Mesendoderm (in vitro differentiated cells): ENCODE data around the gene CRNKL1.

Experiments
- DNase-seq: peaks from one replicate; pipeline ENCODE4 v3.0.0; 2013
- H2AK5ac ChIP-seq: 2 replicates; pipeline ENCODE4 v1.6.1; 2013; ENCODE audit warnings: low read length, inconsistent platforms
- H2BK120ac ChIP-seq: 2 replicates; pipeline ENCODE4 v1.6.1; 2013; ENCODE audit warnings: low read depth, mild to moderate bottlenecking, low read length, moderate library complexity, mixed read lengths
- H2BK15ac ChIP-seq: replicated peaks from 2 replicates; pipeline ENCODE4 v1.6.1; 2013; ENCODE audit warnings: low read depth, mild to moderate bottlenecking, moderate library complexity
- H2BK5ac ChIP-seq: 2 replicates; pipeline ENCODE4 v1.6.1; 2013; ENCODE audit warnings: low read length, inconsistent platforms
- H3K18ac ChIP-seq: 2 replicates; pipeline ENCODE4 v1.6.1; 2013; ENCODE audit warnings: mild to moderate bottlenecking, low read length, mixed read lengths
- H3K23ac ChIP-seq: one replicate; pipeline ENCODE4 v1.6.1; 2013; ENCODE audit warnings: low read length
- H3K27ac ChIP-seq: 2 replicates; pipeline ENCODE4 v1.5.1; 2013; ENCODE audit warnings: low read depth, mild to moderate bottlenecking, inconsistent platforms, low read length, moderate library complexity
- H3K27me3 ChIP-seq: 2 replicates; pipeline ENCODE4 v1.6.1; 2013; ENCODE audit warnings: low read length, control low read depth, mild to moderate bottlenecking, inconsistent platforms; ENCODE audit not compliant: insufficient read depth, poor library complexity
- H3K36me3 ChIP-seq: 2 replicates; pipeline ENCODE4 v1.6.1; 2013; ENCODE audit warnings: low read length, inconsistent platforms; ENCODE audit not compliant: control insufficient read depth, insufficient read depth
- H3K4ac ChIP-seq: one replicate; pipeline ENCODE4 v1.6.1; 2013; ENCODE audit warnings: low read depth, mild to moderate bottlenecking, low read length, moderate library complexity
- H3K4me1 ChIP-seq: 2 replicates; pipeline ENCODE4 v1.6.1; 2013; ENCODE audit warnings: low read depth, low read length, inconsistent platforms; ENCODE audit not compliant: control insufficient read depth
- H3K4me2 ChIP-seq: 2 replicates; pipeline ENCODE4 v1.6.1; 2013; ENCODE audit warnings: low read length
- H3K4me3 ChIP-seq: 2 replicates; pipeline ENCODE4 v1.5.1; 2013; ENCODE audit warnings: mild to moderate bottlenecking, low read length
- H3K56ac ChIP-seq: one replicate; pipeline ENCODE4 v1.6.1; 2013; ENCODE audit warnings: low read length
- H3K79me1 ChIP-seq: 2 replicates; pipeline ENCODE4 v1.6.1; 2013; ENCODE audit warnings: low read length, inconsistent platforms
- H3K79me2 ChIP-seq: 2 replicates; pipeline ENCODE4 v1.6.1; 2013; ENCODE audit warnings: mild to moderate bottlenecking, low read length; ENCODE audit not compliant: control insufficient read depth, insufficient read depth
- H3K9ac ChIP-seq: 2 replicates; pipeline ENCODE4 v1.6.1; 2013; ENCODE audit warnings: low read length, inconsistent platforms
- H4K5ac ChIP-seq: one replicate; pipeline ENCODE4 v1.6.1; 2013; ENCODE audit warnings: low read length
- H4K8ac ChIP-seq: one replicate; pipeline ENCODE4 v1.6.1; 2013; ENCODE audit warnings: low read depth, mild to moderate bottlenecking, control low read depth, low read length, moderate library complexity
- WGBS: extraction: QIAGEN DNeasy Blood & Tissue Kit; methylation state at CpG from one replicate; pipeline ENCODE4 v1.1.7; 2013; ENCODE audit warnings: low lambda C conversion rate, missing lambda C conversion rate; ENCODE audit not compliant: insufficient coverage; ENCODE audit errors: extremely low coverage; 5-methylcytosine and 5-hydroxymethylcytosine counted together

Gene CRNKL1

DNA sequence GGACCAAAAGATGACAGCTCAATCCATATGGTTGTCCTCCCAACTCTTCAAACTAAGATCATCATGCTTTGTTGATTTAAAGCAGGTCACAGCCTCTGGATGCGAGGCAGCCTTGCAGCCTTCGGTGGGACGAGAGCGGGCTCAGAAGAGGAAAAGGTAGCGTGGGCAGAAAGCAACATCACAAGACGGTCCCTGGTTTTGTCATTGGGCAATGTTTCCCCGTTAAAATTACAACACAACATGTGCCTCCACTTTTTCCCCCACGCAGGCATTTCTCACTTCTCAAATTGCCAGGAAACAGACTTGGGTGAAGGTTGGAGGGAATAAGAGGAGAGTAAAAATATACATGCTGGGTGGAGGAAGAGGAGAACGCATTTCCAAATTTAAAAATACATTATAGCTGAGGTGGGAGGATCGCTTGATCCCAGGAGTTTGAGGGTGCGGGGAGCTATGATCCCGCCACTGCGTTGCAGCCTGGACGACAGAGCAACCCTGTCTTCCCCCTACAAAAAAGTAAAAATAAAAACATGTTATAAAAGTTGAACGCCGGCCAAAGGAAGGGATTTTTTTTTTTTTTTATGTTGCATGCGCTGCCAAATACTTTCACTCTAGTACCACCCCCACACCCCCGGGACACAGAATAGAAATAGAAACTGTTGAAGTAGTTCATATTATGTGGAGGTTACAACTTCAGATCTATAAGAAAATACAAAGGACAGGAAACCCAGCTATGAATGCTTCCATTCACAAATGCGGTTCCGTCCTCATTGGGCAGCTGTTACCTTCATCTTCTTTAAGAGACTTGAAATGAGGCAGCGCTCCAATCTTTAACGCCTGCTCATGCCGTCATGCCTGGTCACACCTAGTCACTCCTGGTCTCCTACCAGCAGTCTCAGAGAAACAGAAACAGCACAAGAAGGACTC, 49.0 kb downstream of the CRNKL1 start:
- H3K56ac ChIP-seq = no peak overlapping the region
- H3K4me2 ChIP-seq = no peak overlapping the region
- H3K4ac ChIP-seq = no peak overlapping the region
- H4K8ac ChIP-seq = no peak overlapping the region
- H2AK5ac ChIP-seq = no peak overlapping the region
- no peak overlapping the region for H4K5ac ChIP-seq
- H3K4me1 ChIP-seq = no peaks in the 10 kb centered on the region
- no peak overlapping the region for H3K4me3 ChIP-seq
- no peaks in the 10 kb centered on the region for H3K27me3 ChIP-seq
- WGBS = no CpG with 5 or more reads among the region's 23 CpGs
- no peaks in the 10 kb centered on the region for H3K79me1 ChIP-seq
- H2BK120ac ChIP-seq = no peak overlapping the region
- no peak overlapping the region for H3K9ac ChIP-seq
- no peaks in the 10 kb centered on the region for H3K79me2 ChIP-seq
- no peak for DNase-seq
- no peak overlapping the region for H3K18ac ChIP-seq
- no peak overlapping the region for H2BK5ac ChIP-seq
- H3K36me3 ChIP-seq = no peaks in the 10 kb centered on the region
- H3K23ac ChIP-seq = no peak overlapping the region
- H2BK15ac ChIP-seq = no peak overlapping the region
- H3K27ac ChIP-seq = no peak overlapping the region

DNA sequence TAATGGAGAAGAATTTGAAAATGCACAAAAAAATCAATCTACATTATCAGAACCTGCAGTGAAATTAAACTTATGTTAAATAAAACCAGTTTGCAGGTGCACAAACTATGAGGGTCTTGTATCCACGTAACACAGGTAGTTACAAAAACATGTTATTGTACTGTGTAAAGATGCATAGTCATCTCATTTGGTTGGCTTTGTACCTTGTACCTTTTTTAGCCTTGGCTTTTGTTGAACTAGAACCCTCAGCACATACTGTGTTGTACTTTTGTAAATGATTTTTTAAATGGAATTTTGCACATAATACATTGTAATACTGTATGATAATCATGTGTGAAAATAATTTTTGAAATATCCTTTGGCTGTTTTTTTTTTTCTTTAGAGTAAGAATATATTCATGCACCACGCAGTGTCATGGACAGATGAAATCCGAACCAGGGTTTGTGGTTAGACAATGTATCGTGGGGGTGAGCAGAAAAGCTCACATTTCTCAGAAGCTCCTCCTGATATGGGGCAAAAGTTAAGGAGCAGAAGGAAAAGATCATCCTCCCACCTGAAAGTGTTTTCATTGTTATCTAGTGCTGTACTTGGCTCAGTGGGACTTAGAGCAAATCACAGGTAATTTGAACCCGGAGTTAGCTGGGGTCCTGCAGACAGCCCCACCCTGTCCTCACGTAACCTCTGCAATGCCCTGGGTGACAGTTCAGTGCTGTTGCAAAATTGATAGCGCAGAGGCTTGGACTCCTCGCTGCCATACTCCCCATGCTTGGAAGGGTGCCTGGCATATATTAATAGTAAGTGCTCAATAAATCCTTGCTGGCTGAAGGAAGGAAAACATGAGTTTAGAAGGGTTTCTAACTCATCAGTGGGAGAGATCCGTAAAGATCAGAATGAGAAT, 49.9 kb downstream of the CRNKL1 start:
- Histone ChIP-seq H4K8ac (no peak overlapping the region), H3K18ac (no peak overlapping the region), H3K79me1 (no peaks in the 10 kb centered on the region), H3K27ac (no peak overlapping the region), H3K4me1 (no peaks in the 10 kb centered on the region), H3K56ac (no peak overlapping the region), H3K79me2 (no peaks in the 10 kb centered on the region), H3K4me2 (no peak overlapping the region), H3K4me3 (no peak overlapping the region), H3K27me3 (no peaks in the 10 kb centered on the region), H2BK15ac (no peak overlapping the region), H3K36me3 (no peaks in the 10 kb centered on the region), H3K4ac (no peak overlapping the region), H2BK120ac (no peak overlapping the region), H4K5ac (no peak overlapping the region), H3K23ac (no peak overlapping the region), H2BK5ac (no peak overlapping the region), H3K9ac (no peak overlapping the region), H2AK5ac (no peak overlapping the region)
- no CpG with 5 or more reads among the region's 9 CpGs for WGBS
- no peak for DNase-seq

- no peak overlapping the region for H4K5ac ChIP-seq
- H3K4me3 ChIP-seq = no peak overlapping the region
- H2BK120ac ChIP-seq = no peak overlapping the region
- DNase-seq = no peak
- no peak overlapping the region for H3K23ac ChIP-seq
- H2BK5ac ChIP-seq = no peak overlapping the region
- no peaks in the 10 kb centered on the region for H3K27me3 ChIP-seq
- H3K18ac ChIP-seq = no peak overlapping the region
- no peaks in the 10 kb centered on the region for H3K36me3 ChIP-seq
- no peaks in the 10 kb centered on the region for H3K4me1 ChIP-seq
- WGBS = no CpG with 5 or more reads among the region's 14 CpGs
- H2AK5ac ChIP-seq = no peak overlapping the region
- H2BK15ac ChIP-seq = no peak overlapping the region
- H3K27ac ChIP-seq = no peak overlapping the region
- H3K56ac ChIP-seq = no peak overlapping the region
- no peak overlapping the region for H3K9ac ChIP-seq
- no peaks in the 10 kb centered on the region for H3K79me2 ChIP-seq
- H3K79me1 ChIP-seq = no peaks in the 10 kb centered on the region
- no peak overlapping the region for H3K4ac ChIP-seq
- H4K8ac ChIP-seq = no peak overlapping the region
- no peak overlapping the region for H3K4me2 ChIP-seq
Observed at GRCh38 chr20:20000211-20000968, 51.9 kb downstream of the CRNKL1 start.

GRCh38 chr20:19998990-19999705, 53.1 kb downstream of the CRNKL1 start:
- H3K27me3 ChIP-seq = no peaks in the 10 kb centered on the region
- H2BK15ac ChIP-seq = no peak overlapping the region
- H2BK120ac ChIP-seq = no peak overlapping the region
- H2BK5ac ChIP-seq = no peak overlapping the region
- WGBS = no CpG with 5 or more reads among the region's 7 CpGs
- no peak overlapping the region for H3K4me3 ChIP-seq
- no peak overlapping the region for H3K18ac ChIP-seq
- H3K56ac ChIP-seq = no peak overlapping the region
- H3K4me2 ChIP-seq = no peak overlapping the region
- H4K8ac ChIP-seq = no peak overlapping the region
- H2AK5ac ChIP-seq = no peak overlapping the region
- H3K4ac ChIP-seq = no peak overlapping the region
- no peaks in the 10 kb centered on the region for H3K36me3 ChIP-seq
- no peak overlapping the region for H3K23ac ChIP-seq
- no peak overlapping the region for H3K27ac ChIP-seq
- no peaks in the 10 kb centered on the region for H3K4me1 ChIP-seq
- no peaks in the 10 kb centered on the region for H3K79me2 ChIP-seq
- no peaks in the 10 kb centered on the region for H3K79me1 ChIP-seq
- no peak overlapping the region for H3K9ac ChIP-seq
- H4K5ac ChIP-seq = no peak overlapping the region
- DNase-seq = no peak

DNA sequence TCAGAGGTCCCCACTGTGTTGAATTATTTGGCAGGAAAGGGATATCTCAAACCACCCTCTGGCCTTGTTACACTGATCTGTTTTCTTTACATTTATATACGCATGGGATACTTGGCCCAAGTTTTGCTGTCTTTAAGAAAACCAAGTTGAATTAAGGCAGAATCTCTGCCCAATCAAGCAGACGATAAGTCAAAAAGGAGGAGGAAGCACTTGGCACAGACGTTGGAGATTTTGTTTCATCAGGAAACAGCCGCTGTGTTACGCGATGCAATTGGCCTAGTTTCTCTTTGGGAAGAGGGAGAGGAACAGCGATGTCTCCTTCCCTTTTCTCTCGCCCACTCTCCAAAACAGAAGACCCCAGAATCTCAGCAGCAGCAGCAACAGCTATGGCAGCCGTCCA, 55.3 kb downstream of the CRNKL1 start:
- H3K79me2 ChIP-seq = no peaks in the 10 kb centered on the region
- H3K4me2 ChIP-seq = no peak overlapping the region
- H3K56ac ChIP-seq = no peak overlapping the region
- no peak overlapping the region for H2AK5ac ChIP-seq
- H3K27ac ChIP-seq = no peak overlapping the region
- no peaks in the 10 kb centered on the region for H3K36me3 ChIP-seq
- H3K4ac ChIP-seq = no peak overlapping the region
- H2BK5ac ChIP-seq = no peak overlapping the region
- H4K8ac ChIP-seq = no peak overlapping the region
- no peak overlapping the region for H2BK15ac ChIP-seq
- H3K18ac ChIP-seq = no peak overlapping the region
- no peak overlapping the region for H3K23ac ChIP-seq
- no peak overlapping the region for H3K9ac ChIP-seq
- DNase-seq = no peak
- no peak overlapping the region for H3K4me3 ChIP-seq
- H3K79me1 ChIP-seq = no peaks in the 10 kb centered on the region
- H2BK120ac ChIP-seq = no peak overlapping the region
- no peak overlapping the region for H4K5ac ChIP-seq
- WGBS = no CpG with 5 or more reads among the region's 9 CpGs
- H3K4me1 ChIP-seq = peaks cover 2% of the 10 kb centered on the region
- H3K27me3 ChIP-seq = no peaks in the 10 kb centered on the region
